ENCODE results near the gene TBC1D1. TPM values are rescaled to one million over a fixed set of nuclear protein-coding genes. Genes with fewer than 3 reads are reported as not detected.

The TBC1D1 gene
- total and polyA plus RNA-seq, 2 donors (not counting 3 experiments of a cell fraction or from before 2014, with no cell fraction given) = 63.5 to 116 TPM

GRCh38 chr4:37980246-37980645 lies 89.4 kb downstream of the TBC1D1 start:
- CTCF ChIA-PET = no interaction called here
- Histone ChIP-seq H3K27me3 (ENCODE audit: control insufficient read depth in 2 of 2, insufficient read depth in 2 of 2, low read length in 2 of 2) (no peaks in the 10 kb centered on the region), H2AFZ (ENCODE audit: low read depth, low read length) (no peak overlapping the region), H4K20me1 (replicated peaks; ENCODE audit: control insufficient read depth, extremely low read depth, insufficient read depth, low read length) (no peaks in the 10 kb centered on the region), H3K4me3 (replicated peaks in 1 of 3; ENCODE audit: insufficient read depth in 1 of 3, low read depth in 1 of 3, low read length in 3 of 3) (no peak overlapping the region), H3K9me3 (replicated peaks; ENCODE audit: control insufficient read depth, insufficient read depth, low read length) (no peaks in the 10 kb centered on the region), H3K79me2 (ENCODE audit: control insufficient read depth, insufficient read depth, low read length) (peaks cover 34% of the 10 kb centered on the region), H3K27ac (ENCODE audit: insufficient read depth, low read depth, low read length) (no peak overlapping the region), H3K36me3 (ENCODE audit: control insufficient read depth in 2 of 2, extremely low read depth in 1 of 2, insufficient read depth in 2 of 2, low read length in 2 of 2) (no peaks in the 10 kb centered on the region), H3K9ac (replicated peaks; ENCODE audit: extremely low read depth, insufficient read depth, low read length) (no peak overlapping the region), H3K4me1 (ENCODE audit: control insufficient read depth, extremely low read depth, insufficient read depth, low read length) (peaks cover 13% of the 10 kb centered on the region), H3K4me2 (ENCODE audit: insufficient read depth, low read length) (no peak overlapping the region), H3K9me1 (replicated peaks; ENCODE audit: control insufficient read depth, extremely low read depth, insufficient read depth, low read length) (no peaks in the 10 kb centered on the region)
- POLR2A ChIA-PET = interaction anchor here (0.6 kb wide), 1 partner anchor 17 kb away, joined by 4 read pairs; no protein-coding TSS in a partner anchor
- BruUV-seq (replicated peaks) = no TSS peak
- dilution Hi-C loops (cut with MboI; ENCODE audit: extremely low pct_ligation_motif_present, low sequenced_read_pairs) (no loop called here), intact Hi-C loops (cut with micrococcal nuclease) (no loop called here)
- no peak for TF ChIP-seq MYC (IDR thresholded peaks at IDR 0.05; ENCODE audit: low read depth, low read length)
- no peak for TF ChIP-seq EZH2 (IDR thresholded peaks at IDR 0.05; ENCODE audit: borderline replicate concordance, low read depth, low read length, severe bottlenecking)
- TF ChIP-seq POLR2AphosphoS5 (IDR thresholded peaks at IDR 0.05; ENCODE audit: insufficient read depth, low read depth, low read length) = no peak
- TF ChIP-seq MAX (IDR thresholded peaks at IDR 0.05; ENCODE audit: insufficient read depth, insufficient read length) = no peak
- TF ChIP-seq POLR2A (IDR thresholded peaks at IDR 0.05; ENCODE audit: low read depth, low read length) = no peak
- no peak for TF ChIP-seq CTCF (IDR thresholded peaks at IDR 0.05; ENCODE audit: extremely low read depth in 1 of 2, insufficient read depth in 1 of 2, low read depth in 1 of 2, low read length in 2 of 2)
- TF ChIP-seq GATA2 (IDR thresholded peaks at IDR 0.05; ENCODE audit: insufficient read depth, insufficient read length, low read depth, low read length) = no peak
- no peak for TF ChIP-seq JUN (IDR thresholded peaks at IDR 0.05; ENCODE audit: borderline replicate concordance, insufficient read depth, insufficient read length, low read depth)
- TF ChIP-seq FOS (IDR thresholded peaks at IDR 0.05; ENCODE audit: borderline replicate concordance, insufficient read depth, low read length) = no peak
- DNase-seq (ENCODE audit: low read depth, low spot score) (no peak), FAIRE-seq (no peak)

Measured in endothelial cell of umbilical vein (primary cell).